ENCODE measurements around the gene YY1.

YY1 gene

GRCh38 chr14:100211893-100212292, 27.1 kb upstream of the YY1 start:
- H3K27ac ChIP-seq: no peak overlapping the region
- H3K4me3 ChIP-seq: no peak overlapping the region
- DNase-seq: no peak
- H3K4me1 ChIP-seq: peaks cover 0 to 13% (median 7%) of the 10 kb centered on the region in 4 donors
- no peaks in the 10 kb centered on the region for H3K9me3 ChIP-seq
- H3K27me3 ChIP-seq: no peaks in the 10 kb centered on the region
- TF ChIP-seq, protein P1, sequence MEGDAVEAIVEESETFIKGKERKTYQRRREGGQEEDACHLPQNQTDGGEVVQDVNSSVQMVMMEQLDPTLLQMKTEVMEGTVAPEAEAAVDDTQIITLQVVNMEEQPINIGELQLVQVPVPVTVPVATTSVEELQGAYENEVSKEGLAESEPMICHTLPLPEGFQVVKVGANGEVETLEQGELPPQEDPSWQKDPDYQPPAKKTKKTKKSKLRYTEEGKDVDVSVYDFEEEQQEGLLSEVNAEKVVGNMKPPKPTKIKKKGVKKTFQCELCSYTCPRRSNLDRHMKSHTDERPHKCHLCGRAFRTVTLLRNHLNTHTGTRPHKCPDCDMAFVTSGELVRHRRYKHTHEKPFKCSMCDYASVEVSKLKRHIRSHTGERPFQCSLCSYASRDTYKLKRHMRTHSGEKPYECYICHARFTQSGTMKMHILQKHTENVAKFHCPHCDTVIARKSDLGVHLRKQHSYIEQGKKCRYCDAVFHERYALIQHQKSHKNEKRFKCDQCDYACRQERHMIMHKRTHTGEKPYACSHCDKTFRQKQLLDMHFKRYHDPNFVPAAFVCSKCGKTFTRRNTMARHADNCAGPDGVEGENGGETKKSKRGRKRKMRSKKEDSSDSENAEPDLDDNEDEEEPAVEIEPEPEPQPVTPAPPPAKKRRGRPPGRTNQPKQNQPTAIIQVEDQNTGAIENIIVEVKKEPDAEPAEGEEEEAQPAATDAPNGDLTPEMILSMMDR (IDR thresholded peaks at IDR 0.05): no peak
- intact Hi-C loops (cut with DNase I; ENCODE audit: low total_unique reads): loop anchor here (10.0 kb wide), 1 partner anchor 527 kb away; the partner anchor contains the start of gene CYP46A1
- no peaks in the 10 kb centered on the region for H3K36me3 ChIP-seq

- TF ChIP-seq, protein P1 (IDR thresholded peaks at IDR 0.05): no peak
- Histone ChIP-seq H3K9me3 (no peaks in the 10 kb centered on the region), H3K27ac (no peak overlapping the region), H3K36me3 (no peaks in the 10 kb centered on the region), H3K4me3 (no peak overlapping the region), H3K4me1 (peaks cover 0 to 13% (median 7%) of the 10 kb centered on the region in 4 donors), H3K27me3 (no peaks in the 10 kb centered on the region)
- intact Hi-C loops (cut with DNase I; ENCODE audit: low total_unique reads): loop anchor here (10.0 kb wide), 1 partner anchor 528 kb away; the partner anchor contains the start of gene CYP46A1
- DNase-seq: no peak
Observed at GRCh38 chr14:100212476-100213333, 26.2 kb upstream of the YY1 start.

GRCh38 chr14:100213587-100213955, 25.4 kb upstream of the YY1 start:
- H3K9me3 ChIP-seq: no peaks in the 10 kb centered on the region
- no peaks in the 10 kb centered on the region for H3K27me3 ChIP-seq
- TF ChIP-seq, protein P1 (IDR thresholded peaks at IDR 0.05): no peak
- peaks cover 0 to 13% (median 7%) of the 10 kb centered on the region in 4 donors for H3K4me1 ChIP-seq
- H3K36me3 ChIP-seq: no peaks in the 10 kb centered on the region
- H3K27ac ChIP-seq: peak overlapping the region; percentile 99
- no peak for DNase-seq
- intact Hi-C loops (cut with DNase I; ENCODE audit: low total_unique reads): loop anchor here (10.0 kb wide), 1 partner anchor 529 kb away; the partner anchor contains the start of gene CYP46A1
- H3K4me3 ChIP-seq: peak overlapping the region; percentile 98 to 100

DNA sequence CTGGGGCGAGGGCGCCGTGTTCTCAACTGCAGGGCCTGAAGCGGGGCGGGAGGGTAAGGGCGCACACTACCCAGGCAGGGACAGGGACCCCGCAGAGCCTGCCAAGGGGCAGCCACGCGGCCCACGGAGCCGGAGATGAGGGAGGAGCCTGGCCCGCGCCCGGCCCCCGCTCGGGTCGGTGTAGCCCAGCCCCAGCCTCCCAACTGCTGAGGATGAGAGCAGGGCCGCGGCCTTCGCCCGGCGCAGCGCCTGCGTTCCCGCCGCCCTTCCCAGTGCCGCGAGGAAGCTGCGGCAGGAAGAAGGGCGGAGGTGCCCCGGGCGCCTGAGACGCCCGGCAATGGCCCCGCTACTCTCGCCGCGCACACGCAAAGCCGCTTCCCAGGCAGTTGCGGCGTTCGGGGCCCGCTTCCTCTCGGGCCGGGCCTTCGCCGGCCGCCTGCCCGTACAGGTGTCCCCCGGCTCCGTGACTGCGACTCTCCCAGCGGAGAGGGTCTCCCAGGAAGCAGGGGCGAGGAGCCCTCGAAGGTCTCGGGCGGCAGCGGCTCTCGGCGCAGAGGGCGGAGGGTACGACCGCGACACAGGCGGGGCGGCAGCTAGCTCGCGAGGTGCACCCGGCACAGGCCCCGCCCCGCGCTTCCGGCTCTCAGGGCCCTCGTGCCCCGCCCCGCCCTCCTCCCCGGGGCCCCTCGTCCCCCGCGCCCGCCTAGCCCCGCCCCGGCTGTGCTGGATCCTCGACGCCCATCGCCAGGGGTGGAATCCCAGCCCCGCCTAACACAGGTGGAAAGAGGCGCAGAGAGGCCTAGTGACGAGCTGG, 24.8 kb upstream of the YY1 start:
- Histone ChIP-seq H3K36me3 (no peaks in the 10 kb centered on the region), H3K4me3 (peak overlapping the region; percentile 98 to 100), H3K27ac (peak overlapping the region; percentile 99), H3K9me3 (no peaks in the 10 kb centered on the region), H3K27me3 (no peaks in the 10 kb centered on the region), H3K4me1 (peaks cover 0 to 13% (median 7%) of the 10 kb centered on the region in 4 donors)
- TF ChIP-seq, protein P1 (IDR thresholded peaks at IDR 0.05): no peak
- peak; percentile 82 to 92 for DNase-seq
- intact Hi-C loops (cut with DNase I; ENCODE audit: low total_unique reads): loop anchor here (10.0 kb wide), 1 partner anchor 529 kb away; the partner anchor contains the start of gene CYP46A1

DNA sequence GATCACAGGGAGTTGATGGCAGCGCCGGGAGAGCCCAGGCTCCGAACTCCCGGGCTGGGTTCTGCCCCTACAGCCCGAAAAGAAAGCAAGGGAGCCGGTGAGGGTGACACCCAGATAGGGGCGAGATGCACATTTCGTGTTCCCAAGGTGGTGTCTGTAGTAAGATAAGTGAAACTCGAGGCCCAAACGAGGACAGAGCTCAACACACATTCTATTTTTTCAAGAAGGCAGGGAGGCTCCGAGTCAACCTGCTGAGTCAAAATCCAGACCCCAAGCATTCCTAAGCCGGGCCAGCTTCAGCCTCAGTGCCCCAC, 24.2 kb upstream of the YY1 start:
- H3K27ac ChIP-seq: peak overlapping the region; percentile 99
- H3K9me3 ChIP-seq: no peaks in the 10 kb centered on the region
- no peaks in the 10 kb centered on the region for H3K27me3 ChIP-seq
- H3K36me3 ChIP-seq: no peaks in the 10 kb centered on the region
- DNase-seq: no peak
- peaks cover 0 to 13% (median 7%) of the 10 kb centered on the region in 4 donors for H3K4me1 ChIP-seq
- intact Hi-C loops (cut with DNase I; ENCODE audit: low total_unique reads): loop anchor here (10.0 kb wide), 1 partner anchor 530 kb away; the partner anchor contains the start of gene CYP46A1
- TF ChIP-seq, protein P1 (IDR thresholded peaks at IDR 0.05): no peak
- H3K4me3 ChIP-seq: peak overlapping the region; percentile 98 to 100
